GM21526 (cell line): Measurements from ENCODE around the gene THOP1.
"Not testable (repeated sequence)": the region's sequence is repeated elsewhere in the genome, so short reads cannot be mapped to it uniquely, and the experiment has no call there.

ENCODE experiments used
- ATAC-seq: cut with Tn5 transposase; IDR thresholded peaks from one replicate; pipeline ENCODE4 v1.9.1; 2021; ENCODE audit warnings: moderate library complexity; ENCODE audit not compliant: unreplicated experiment, low FRiP score

The THOP1 gene

DNA sequence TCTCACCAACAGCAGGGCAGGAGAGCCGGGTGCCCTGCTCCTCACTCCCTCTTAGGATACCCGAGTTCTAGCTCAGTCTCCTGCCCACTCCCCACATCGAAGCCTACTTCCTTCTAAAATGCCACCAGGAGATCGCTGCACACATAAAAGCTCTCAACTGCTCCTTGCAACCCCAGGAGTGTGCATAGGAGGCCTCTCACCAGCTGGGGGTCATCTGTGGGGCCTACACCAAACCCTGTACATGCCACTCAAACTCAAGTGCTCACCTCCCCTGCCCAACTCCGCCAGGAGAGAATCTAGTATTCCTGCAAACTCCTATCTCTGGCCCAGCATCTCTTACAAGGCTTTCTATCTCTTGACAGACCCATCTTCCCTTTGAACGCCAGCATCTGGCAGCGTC lies 5.0 kb upstream of the THOP1 start:
- ATAC-seq, result no peak

DNA sequence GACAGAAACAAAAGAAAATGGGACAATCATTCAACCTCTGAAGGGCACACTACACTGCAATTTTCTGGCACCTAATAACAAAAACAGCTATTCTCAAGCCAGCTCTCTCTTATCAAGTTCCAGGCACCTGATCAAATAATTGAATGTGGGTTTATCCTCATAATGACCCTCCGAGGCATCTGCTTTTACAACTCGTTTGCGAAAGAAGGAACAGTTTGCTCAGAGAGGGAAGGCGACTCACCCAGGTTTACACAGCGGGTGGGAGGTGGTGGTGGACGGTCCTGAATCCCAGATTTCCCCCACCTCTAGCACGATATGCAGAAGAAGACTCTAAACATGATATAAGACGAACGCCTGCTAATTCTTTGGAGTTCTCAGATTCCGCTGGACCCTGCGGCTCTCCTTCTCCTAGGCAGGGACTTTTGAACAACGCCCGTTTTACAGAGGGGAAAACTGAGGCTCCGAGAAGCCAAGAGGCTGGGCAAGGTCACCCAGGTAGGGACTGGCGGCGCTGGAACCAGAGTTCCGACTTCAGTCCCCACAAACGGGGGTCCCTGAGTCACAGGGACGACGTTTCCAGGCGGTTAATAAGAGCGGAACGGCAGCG lies 2.9 kb upstream of the THOP1 start:
- ATAC-seq, result no peak

- peak; percentile 53 for ATAC-seq
Measured at GRCh38 chr19:2782936-2783780, 2.1 kb upstream of the THOP1 start, which contains the start of gene SGTA. Gene SGTA, minus strand, starts transcription at chr19:2783273. Its CDS starts 14,205 bp downstream, at chr19:2769068.

- ATAC-seq, result no peak
Measured at GRCh38 chr19:2783781-2784145, 1.5 kb upstream of the THOP1 start.

- no peak for ATAC-seq
Measured at GRCh38 chr19:2787115-2787514, 1.8 kb downstream of the THOP1 start.

- no peak for ATAC-seq
Measured at GRCh38 chr19:2788237-2788636, 2.9 kb downstream of the THOP1 start.

DNA sequence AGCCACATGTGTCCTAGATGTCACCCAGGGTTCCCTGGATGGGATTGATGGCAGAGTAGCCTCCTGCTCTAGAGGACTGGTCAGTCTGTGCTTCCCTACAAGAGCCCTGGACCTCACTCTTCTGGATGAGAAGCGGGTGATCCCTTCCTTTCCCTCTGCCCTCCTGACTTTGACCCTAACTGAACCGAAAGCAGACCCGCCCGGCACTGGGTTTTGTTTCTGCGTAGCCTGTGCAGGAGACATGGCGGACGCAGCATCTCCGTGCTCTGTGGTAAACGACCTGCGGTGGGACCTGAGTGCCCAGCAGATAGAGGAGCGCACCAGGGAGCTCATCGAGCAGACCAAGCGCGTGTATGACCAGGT lies 4.9 kb downstream of the THOP1 start:
- no peak for ATAC-seq

DNA sequence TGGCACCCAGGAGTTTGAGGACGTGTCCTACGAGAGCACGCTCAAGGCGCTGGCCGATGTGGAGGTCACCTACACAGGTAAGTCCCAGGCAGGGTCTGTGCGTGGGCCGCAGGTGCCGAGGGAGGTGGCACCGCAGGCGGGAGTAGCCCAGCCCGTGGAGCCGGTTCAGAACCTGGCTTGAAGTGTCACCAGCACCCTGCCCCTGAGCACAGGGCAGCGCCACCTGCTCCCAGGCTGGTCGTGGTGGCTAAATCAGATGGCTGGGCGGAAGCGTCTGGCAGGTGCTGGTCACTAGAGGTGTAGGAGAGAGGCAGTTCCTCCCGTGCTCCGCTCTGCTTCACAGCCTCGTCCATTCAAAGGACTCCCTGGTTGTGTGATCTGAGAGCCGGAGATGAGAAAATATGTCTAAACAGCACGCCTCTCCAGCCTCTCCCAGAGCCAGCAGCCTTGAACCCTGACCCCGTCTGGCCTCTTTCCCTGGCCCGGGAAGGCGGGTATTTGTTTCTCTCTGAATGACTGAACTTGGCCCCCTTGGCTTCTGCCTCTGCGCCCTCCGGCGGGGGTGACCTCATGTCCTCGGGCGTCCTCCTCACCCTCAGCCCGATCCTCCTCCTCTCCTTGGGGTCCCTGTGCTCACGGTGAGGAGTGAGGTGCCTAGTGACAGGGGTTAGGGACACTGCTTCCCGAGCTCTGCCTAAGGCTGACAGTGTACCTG lies 5.4 kb downstream of the THOP1 start:
- ATAC-seq, result no peak

- no peak for ATAC-seq
Measured at GRCh38 chr19:2791440-2791839, 6.1 kb downstream of the THOP1 start.

- no peak for ATAC-seq
Measured at GRCh38 chr19:2791876-2792275, 6.6 kb downstream of the THOP1 start.

DNA sequence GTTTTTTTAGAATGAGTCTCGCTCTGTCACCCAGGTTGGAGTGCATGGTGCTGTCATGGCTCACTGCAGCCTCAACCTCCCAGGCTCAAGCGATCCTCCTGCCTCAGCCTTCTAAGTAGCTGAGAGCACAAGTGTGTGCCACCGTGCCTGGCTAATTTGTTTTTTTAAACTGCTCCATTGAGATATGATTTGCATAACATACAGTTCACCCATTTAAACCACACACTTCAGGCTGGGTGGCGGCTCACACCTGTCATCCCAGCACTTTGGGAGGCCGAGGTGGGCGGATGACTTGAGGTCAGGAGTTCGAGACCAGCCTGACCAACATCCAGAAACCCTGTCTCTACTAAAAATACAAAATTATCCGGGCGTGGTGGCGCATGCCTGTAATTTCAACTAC lies 7.4 kb downstream of the THOP1 start:
- ATAC-seq, result not testable (repeated sequence)

GRCh38 chr19:2793126-2793525 lies 7.8 kb downstream of the THOP1 start:
- ATAC-seq, result no peak

DNA sequence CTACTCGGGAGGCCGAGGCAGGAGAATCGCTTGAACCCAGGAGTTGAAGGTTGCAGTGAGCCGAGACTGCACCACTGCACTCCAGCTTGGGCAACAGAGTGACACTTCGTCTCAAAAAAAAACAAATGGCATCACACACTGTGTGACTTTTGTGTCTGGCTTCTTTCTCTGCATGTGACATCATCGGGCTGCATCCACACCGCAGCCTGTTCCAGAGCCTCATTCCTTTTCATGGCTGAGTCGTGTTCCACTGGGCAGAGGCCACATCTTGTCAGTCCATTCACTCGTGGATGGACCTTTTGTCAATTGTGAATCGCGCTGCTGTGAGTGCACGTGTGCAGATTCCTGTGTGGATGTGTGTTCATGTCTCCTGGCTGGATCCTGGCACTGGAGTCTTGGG lies 8.3 kb downstream of the THOP1 start:
- no peak for ATAC-seq

DNA sequence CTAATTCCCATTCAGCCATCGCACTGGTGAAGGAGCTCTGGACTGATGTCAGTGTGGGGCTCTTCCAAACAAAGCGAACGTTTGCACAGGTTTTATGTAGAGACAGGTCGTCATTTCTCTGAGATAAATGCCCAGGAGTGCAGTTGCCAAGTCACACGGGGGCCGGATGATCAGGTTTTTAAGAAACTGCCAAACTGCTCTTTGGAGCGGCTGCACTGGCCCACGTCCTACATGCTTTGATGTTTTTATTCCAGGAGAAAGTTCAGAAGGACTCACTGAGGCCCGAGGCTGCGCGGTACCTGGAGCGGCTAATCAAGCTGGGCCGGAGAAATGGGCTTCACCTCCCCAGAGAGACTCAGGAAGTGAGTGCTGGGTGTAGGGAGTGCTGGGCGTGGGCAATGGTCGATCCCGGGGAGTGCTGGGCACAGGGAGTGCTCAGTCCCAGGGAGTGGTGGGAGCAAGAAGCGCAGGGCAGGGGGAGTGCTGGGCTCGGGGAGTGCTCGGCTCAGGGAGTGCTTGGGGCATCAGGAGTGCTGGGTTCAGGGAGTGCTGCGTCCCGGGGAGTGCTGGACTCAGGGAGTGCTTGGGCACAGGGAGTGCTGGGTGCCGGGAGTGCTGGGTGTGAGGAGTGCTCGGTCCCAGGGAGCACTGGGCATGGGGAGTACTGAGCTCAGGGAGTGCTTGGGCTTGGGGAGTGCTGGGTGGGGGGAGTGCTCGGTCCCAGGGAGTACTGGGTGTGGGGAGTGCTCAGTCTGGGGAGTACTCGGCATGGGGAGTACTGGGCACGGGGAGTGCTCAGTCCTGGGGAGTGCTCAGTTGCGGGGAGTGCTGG lies 10.7 kb downstream of the THOP1 start:
- no peak for ATAC-seq

- no peak for ATAC-seq
Measured at GRCh38 chr19:2796659-2797266, 11.5 kb downstream of the THOP1 start.

DNA sequence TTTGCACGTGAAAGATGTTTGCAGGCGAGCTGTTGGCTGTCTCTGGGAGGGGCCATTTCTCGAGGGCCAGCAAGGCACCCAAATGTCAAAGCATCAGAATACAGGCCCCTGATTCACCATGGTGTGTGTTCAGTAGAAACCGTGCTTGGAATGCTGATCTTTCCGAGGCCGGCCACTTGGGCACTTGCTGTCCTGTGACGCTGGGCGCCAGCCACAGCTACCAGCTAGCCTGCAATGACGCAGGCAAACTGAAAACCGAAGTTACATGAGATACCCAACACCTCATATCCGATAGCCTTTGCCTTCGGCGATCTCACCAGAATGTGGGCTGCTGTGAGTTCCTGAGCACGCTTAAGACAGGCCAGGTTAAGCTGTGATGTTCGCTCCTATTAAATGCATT lies 12.0 kb downstream of the THOP1 start:
- no peak for ATAC-seq

- ATAC-seq, result no peak
Measured at GRCh38 chr19:2798158-2798685, 12.9 kb downstream of the THOP1 start.

DNA sequence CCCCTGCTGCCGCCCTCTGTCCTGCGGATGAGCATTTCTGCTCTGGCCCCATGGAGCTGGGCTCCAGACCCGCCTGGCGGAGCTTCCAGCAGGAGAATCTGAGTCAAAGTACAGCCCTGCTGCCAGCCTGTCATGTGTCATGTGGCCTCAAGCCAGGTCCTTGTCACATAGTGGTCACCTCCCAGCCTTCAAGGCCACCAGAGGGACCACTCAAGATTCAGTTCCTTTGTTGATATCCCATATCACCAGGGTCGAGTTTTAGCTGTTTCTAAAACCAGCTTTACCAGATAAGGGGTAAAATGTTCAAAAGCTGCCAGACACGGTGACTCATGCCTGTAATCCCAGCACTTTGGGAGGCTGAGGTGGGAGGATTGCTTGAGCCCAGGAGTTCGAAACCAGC lies 13.4 kb downstream of the THOP1 start:
- ATAC-seq, result no peak

DNA sequence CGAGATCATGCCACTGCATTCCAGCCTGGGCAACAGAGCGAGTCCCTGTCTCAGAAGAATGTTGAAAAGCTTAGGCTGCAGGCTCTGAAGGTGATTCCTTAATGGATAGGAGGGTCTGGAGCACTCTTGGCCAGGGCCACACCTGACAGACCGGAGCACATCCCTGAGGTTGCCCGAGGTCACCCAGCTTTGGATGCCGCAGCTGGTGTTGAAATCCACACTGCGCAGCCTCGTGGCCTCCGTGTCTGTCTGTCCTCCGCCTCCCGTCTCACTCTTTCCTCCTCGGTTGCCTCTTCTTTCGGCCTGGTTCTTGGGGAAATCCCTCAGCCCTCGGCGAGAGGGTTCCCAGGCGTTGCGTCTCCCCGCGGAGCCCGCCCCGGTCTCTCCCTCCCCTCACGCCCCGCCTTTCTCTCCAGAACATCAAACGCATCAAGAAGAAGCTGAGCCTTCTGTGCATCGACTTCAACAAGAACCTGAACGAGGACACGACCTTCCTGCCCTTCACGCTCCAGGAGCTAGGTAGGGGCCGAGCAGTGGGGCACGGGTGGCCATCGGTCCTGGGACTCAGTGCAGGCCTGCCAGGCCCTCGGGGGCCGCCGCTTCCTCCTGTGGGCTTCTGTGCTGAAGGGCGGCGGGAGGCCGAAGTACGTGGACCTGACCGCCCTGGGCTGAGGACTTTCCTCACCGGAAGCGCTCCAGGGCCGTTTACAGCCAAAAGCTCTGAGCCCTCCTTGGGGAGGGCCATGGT lies 14.1 kb downstream of the THOP1 start:
- ATAC-seq, result no peak
